D341Med (cell line): ENCODE results near the gene TMEM266.

Source experiments
- DNase-seq: peaks from one replicate; pipeline ENCODE4 v3.0.0; 2012; ENCODE audit warnings: low spot score

TMEM266 gene

GRCh38 chr15:76239786-76240185, 180.0 kb downstream of the TMEM266 start:
- no peak for DNase-seq

DNA sequence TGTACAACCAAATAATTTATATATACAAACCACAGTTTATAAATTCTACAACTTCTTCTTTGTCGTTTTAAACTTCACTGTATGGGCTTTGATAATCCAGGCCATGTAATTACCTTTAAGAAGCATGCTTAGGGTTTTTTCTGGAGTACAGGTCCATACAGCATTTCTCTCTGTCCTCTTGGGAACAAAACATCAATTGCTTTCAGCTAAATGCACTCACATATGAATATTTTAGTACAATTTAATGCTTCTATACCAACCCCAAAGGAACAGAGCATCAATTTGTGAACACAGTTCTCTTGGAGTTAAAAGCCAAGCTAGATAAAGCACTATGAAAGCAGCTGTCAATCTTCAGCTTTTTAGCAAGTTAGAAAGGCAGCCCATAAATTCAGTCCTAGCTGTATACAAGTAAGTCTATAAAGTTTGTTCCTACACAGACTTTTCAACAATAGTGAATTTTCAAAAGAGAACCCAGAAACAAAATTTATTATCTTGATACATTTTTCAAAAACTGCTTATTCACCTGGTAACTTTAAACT, 185.4 kb downstream of the TMEM266 start:
- no peak for DNase-seq

DNA sequence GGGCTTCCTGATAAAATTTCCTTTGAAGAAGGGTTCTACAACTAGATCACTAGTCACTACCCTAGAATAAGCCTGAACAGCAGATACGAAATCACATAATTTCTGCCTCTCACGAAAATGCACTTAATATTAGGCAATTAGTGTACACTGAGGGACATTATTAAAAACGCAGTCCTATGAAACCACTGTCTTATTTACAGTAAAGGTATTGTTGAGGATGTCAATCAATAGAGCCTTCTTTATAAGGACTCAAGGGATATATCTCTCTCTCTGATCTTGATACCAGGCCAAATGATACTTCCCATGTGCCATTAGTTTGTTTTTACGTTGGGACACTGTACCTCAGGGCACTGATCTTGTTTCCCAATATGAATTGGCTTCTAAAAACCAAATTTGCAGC, 191.9 kb downstream of the TMEM266 start:
- DNase-seq, result no peak

- DNase-seq, result no peak
These were observed 192.5 kb downstream of the TMEM266 start for GRCh38 chr15:76252249-76252648.

DNA sequence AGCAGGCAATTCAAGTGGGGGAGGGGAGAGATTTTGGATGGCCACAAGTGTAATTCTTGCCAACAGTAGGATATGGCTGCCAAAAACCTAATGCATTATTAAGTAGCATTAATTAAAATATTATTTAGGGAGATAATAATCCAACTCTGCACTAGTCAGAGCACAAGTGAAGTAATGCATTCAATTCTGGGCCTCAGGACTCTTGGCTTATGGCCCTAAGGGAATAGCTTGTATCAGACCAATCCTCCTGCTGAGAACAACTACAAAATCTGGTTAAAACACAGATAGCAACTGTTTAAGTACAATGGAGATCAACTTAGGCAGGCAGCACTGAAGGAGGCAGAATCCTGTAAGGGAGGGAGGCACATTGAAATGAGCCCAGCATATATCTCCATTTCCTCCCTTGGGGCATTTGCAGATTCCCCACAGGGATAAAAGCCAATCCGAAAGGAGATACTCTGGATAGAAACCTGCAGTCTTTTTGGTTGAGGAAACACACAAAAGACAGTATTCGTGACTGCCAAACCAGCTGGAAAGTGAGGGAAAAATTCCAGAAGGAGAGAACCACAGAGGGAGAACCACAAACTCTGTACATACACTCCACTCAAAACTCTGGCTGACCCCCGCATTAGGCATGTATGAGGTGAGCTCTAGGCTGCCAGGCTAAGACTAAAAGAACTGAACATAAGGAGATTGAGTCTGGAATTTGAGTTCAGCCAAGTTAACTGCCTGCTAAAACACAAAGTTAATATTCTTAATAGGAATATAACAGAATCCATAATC, 194.1 kb downstream of the TMEM266 start:
- DNase-seq, result peak; percentile 58
